Mononuclear cell (primary cell): ENCODE data around the gene UBP1. TPM values are rescaled to one million over a fixed set of nuclear protein-coding genes. Genes with fewer than 3 reads are reported as not detected.
"Not testable (repeated sequence)": the region's sequence is repeated elsewhere in the genome, so short reads cannot be mapped to it uniquely, and the experiment has no call there.

ENCODE experiments used
- H3K27me3 ChIP-seq: 2 replicates; pipeline ENCODE4 v1.6.0; 2011; ENCODE audit warnings: low read length, control low read depth; ENCODE audit not compliant: insufficient read depth
- H3K4me1 ChIP-seq: 2 replicates; pipeline ENCODE4 v1.5.1; 2011; ENCODE audit warnings: mild to moderate bottlenecking, low read length, control low read depth; ENCODE audit not compliant: insufficient read depth
- H3K4me3 ChIP-seq: 2 replicates; pipeline ENCODE4 v1.5.1; 2011; ENCODE audit warnings: mild to moderate bottlenecking, low read length, moderate library complexity
- H3K9me3 ChIP-seq: 2 replicates; pipeline ENCODE4 v1.5.1; 2011; ENCODE audit warnings: low read depth, mild to moderate bottlenecking, control low read depth, low read length
- total RNA-seq: library from RNA; depleted of rRNA; stranded (reverse); fragments of >200 nt; gene quantifications from one replicate; pipeline ENCODE4 v1.2.3, GENCODE V29; 2012

Gene UBP1
- total RNA-seq, 1 donor: 93.8 TPM

DNA sequence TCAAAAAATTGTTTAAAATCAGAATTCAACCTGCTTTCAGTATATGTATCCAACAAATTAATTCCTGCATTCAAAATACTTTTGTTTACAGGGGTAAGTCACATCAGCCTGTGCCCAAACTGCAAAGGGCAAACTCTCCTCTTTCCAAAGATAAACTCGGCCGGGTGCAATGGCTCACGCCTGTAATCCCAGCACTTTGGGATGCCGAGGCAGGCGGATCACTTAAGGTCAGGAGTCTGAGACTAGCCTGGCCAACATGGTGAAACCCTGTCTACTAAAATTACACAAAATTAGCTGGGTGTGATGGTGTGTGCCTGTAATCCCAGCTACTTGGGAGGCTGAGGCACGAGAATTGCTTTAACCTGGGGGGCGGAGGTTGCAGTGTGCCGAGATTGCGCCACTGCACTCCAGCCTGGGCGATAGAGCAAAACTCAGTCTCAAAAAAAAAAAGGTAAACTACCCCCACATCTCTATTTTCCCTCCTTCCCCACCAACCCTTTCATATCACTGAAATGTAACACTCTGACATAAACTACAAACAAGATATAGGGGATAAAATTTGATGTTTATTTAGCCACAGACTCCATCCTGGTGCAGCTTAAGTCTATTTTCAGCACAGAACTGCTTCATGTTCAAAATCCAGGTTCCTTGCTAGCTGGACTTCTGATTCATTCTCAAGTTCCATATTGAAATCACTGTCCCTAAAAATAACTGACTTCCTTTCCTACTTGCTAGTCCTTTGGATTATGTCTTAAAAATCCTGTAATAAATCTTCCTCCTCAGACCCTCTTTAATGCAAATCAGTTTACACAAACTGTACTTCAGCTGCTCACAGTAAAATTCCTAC is 15.4 kb downstream of the UBP1 start:
- H3K4me3 ChIP-seq: no peak overlapping the region
- no peaks in the 10 kb centered on the region for H3K27me3 ChIP-seq
- H3K9me3 ChIP-seq: no peaks in the 10 kb centered on the region
- peaks cover 49% of the 10 kb centered on the region for H3K4me1 ChIP-seq

- Histone ChIP-seq H3K27me3 (no peaks in the 10 kb centered on the region), H3K4me3 (no peak overlapping the region), H3K9me3 (no peaks in the 10 kb centered on the region), H3K4me1 (peaks cover 30% of the 10 kb centered on the region)
These were observed 19.2 kb downstream of the UBP1 start for GRCh38 chr3:33420966-33421365.

DNA sequence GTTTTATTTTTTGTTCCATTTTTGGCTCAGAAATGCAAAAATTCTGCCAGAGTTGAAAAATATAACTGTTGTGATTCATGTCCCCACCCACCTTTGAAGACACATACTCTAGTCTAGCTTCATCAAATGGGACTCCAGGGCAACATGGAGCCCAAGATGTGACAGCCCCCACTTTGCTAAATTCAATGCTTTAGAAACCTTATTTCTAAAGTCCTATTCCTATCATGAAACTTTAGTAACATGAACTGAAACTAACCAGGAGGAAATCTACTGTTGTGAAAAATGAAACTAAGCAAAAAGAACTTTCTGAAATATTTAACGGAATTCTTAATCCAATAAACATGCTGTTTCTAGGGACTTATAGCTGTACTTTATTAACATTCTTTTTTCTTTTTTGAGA is 20.3 kb downstream of the UBP1 start:
- no peak overlapping the region for H3K4me3 ChIP-seq
- no peaks in the 10 kb centered on the region for H3K27me3 ChIP-seq
- H3K4me1 ChIP-seq: peaks cover 24% of the 10 kb centered on the region
- H3K9me3 ChIP-seq: no peaks in the 10 kb centered on the region

DNA sequence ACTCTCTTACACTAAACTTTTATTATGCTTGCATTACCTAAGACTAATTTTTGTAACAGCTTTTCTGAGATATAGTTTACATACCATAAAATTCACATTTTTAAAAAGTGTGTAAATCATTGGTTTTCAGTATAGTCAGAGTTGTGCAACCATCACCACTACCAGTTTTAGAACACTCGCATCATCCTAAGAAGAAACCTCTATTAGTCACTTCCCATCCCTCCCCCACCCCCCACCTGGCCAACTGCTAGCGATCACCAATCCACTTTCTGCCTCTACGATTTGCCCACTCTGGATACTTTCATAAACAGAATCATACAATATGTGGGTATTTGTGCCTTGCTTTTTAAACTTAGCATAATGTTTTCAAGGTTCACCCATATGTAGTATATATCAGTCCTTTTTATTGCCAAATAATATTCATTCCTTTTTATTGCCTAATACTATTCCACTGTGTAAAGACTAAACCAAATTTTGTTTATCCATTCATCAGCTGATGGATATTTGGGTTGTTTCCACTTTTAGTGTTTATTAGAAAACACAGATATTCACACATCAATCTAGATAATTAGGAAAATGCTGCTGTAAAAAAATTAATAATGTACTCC is 23.0 kb downstream of the UBP1 start:
- Histone ChIP-seq H3K4me3 (no peak overlapping the region), H3K4me1 (peaks cover 19% of the 10 kb centered on the region), H3K27me3 (no peaks in the 10 kb centered on the region), H3K9me3 (no peaks in the 10 kb centered on the region)

DNA sequence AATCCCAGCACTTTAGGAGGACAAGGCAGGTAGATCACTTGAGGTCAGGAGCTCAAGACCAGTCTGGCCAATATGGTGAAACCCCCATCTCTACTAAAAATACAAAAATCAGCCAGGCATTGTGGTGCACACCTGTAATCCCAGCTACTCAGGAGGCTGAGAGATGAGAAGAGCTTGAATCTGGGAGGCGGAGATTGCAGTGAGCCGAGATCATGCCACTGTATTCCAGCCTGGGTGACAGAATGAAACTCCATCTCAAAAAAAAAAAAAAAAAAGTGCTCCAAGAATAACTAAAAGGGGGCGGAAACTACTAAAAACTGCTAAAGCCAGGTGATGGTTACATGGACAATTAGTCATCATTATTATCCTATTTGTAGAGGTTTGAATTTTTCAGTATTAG is 29.4 kb downstream of the UBP1 start:
- H3K4me1 ChIP-seq, H3K27me3 ChIP-seq, H3K9me3 ChIP-seq, H3K4me3 ChIP-seq: not testable (repeated sequence)

DNA sequence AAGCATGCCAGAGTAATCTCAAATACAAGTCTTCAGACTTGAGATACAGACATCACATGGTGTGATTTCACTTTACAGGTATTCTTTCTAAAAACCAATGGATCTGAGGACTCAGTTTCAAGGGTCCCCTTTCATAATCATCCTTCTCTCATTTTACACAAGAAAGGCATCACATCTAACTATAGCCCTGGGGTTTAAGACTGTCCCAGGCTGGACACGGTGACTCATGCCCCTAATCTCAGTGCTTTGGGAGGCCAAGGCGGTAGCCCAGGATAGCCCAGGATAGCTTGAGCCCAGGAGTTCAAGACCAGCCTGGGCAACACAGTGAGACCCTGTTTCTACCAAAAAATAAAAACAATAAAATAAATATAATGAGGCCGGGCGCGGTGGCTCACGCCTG is 36.4 kb downstream of the UBP1 start:
- H3K9me3 ChIP-seq: no peaks in the 10 kb centered on the region
- peaks cover 8% of the 10 kb centered on the region for H3K4me1 ChIP-seq
- no peak overlapping the region for H3K4me3 ChIP-seq
- no peaks in the 10 kb centered on the region for H3K27me3 ChIP-seq

- Histone ChIP-seq H3K4me3 (no peak overlapping the region), H3K9me3 (no peaks in the 10 kb centered on the region), H3K4me1 (peaks cover 8% of the 10 kb centered on the region), H3K27me3 (no peaks in the 10 kb centered on the region)
These were observed 37.3 kb downstream of the UBP1 start for GRCh38 chr3:33402936-33403335.

GRCh38 chr3:33401781-33402180 is 38.4 kb downstream of the UBP1 start:
- Histone ChIP-seq H3K4me1 (peaks cover 8% of the 10 kb centered on the region), H3K9me3 (no peaks in the 10 kb centered on the region), H3K4me3 (no peak overlapping the region), H3K27me3 (no peaks in the 10 kb centered on the region)

GRCh38 chr3:33398410-33398809 is 41.8 kb downstream of the UBP1 start:
- H3K4me3 ChIP-seq: no peak overlapping the region
- H3K4me1 ChIP-seq: peaks cover 8% of the 10 kb centered on the region
- H3K9me3 ChIP-seq: no peaks in the 10 kb centered on the region
- no peaks in the 10 kb centered on the region for H3K27me3 ChIP-seq

- H3K4me1 ChIP-seq: no peaks in the 10 kb centered on the region
- no peaks in the 10 kb centered on the region for H3K9me3 ChIP-seq
- no peaks in the 10 kb centered on the region for H3K27me3 ChIP-seq
- no peak overlapping the region for H3K4me3 ChIP-seq
These were observed 44.3 kb downstream of the UBP1 start for GRCh38 chr3:33395900-33396299.

- Histone ChIP-seq H3K27me3 (no peaks in the 10 kb centered on the region), H3K4me3 (no peak overlapping the region), H3K4me1 (no peaks in the 10 kb centered on the region), H3K9me3 (no peaks in the 10 kb centered on the region)
These were observed 45.7 kb downstream of the UBP1 start for GRCh38 chr3:33394403-33395054.

DNA sequence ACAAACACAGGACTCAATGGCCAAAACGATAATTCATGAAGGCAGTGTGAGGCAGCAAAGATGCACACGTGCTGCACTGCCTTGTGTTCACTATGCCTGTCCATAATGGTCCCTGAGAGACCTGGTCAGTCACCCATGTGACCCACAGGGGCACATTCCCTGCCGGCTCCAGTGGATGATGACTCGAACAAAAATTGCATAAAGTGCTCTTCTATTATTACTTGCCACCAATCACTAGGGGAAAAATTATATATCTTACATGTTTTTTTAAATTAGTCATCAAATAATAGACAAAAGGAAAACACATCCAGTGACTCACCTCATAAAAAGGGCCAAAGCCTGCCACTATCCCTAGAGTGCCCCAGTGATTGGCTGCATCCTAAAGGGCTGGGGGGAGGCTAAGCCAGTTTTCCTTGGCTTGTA is 47.5 kb downstream of the UBP1 start:
- Histone ChIP-seq H3K4me1 (no peaks in the 10 kb centered on the region), H3K27me3 (no peaks in the 10 kb centered on the region), H3K4me3 (no peak overlapping the region), H3K9me3 (no peaks in the 10 kb centered on the region)

DNA sequence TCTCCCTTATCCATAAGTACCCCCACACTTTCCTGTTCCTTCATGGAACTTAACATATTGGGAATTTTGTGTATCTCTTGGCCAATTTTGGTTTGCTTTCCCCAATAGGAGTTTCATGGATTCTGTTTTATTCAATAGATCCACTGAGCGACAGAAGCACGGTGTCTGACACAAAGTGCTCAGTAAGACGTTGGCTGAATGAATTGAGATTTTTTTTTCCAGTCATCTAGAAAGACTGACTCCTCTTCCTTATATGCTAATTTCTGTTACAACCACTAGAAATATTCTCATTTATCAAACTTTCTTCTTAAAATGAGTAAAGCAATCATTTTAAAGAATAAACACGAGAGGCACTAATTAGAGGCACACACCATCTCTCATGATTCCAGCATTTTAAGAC is 48.1 kb downstream of the UBP1 start:
- H3K9me3 ChIP-seq: no peaks in the 10 kb centered on the region
- no peaks in the 10 kb centered on the region for H3K27me3 ChIP-seq
- no peak overlapping the region for H3K4me3 ChIP-seq
- no peaks in the 10 kb centered on the region for H3K4me1 ChIP-seq

DNA sequence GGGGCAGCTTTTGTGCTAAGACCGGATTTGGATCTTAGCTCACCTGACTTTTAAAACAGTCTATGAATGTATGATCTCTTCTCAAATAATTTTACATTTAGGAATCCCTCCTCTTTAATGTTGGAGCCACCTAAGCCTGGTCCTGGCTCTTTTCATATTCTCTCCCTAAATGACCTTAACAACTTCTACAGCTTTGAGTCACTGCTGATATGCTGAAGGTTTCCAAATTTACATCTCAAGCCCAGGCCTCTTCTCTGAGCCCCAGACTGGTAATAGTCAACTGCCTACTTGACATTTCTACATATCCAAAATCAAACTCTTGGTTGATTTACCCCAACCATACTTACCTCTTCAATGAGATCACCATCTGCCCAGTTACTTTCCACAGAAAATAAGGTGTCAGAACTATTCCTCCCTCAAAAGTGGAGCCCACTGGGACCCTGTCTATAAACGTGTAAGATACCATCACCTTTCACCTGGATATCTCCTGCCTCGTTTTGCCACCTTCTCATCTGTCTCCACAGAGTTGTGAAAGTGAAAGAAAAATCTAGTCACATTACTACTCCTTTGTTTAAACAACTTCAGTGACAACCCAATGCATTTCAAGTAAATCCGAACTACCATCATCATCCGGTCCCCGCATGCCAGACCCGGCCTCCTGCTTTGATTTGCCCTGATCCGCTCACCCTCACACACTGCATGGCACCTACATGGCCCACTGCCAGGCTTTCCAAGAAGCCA is 48.8 kb downstream of the UBP1 start:
- no peak overlapping the region for H3K4me3 ChIP-seq
- H3K4me1 ChIP-seq: no peaks in the 10 kb centered on the region
- no peaks in the 10 kb centered on the region for H3K27me3 ChIP-seq
- no peaks in the 10 kb centered on the region for H3K9me3 ChIP-seq

DNA sequence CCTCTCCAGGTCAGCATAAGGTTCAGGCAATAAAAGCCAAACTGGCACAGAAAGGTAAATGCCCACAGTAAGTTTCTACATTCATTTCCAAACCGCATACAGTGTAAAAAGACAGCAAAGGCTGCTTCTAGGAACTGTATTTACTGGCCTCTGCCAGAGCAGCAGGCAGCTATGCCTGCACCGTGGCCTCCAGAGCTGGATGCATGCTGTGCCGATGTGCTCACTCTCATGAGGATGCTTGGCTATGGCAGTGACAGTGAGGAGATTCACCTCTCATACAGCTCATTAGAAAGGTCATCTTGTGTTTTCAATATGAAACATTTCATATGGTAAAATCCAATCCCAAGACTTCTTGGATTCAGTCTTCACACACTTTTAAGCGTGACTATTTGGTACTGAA is 50.3 kb downstream of the UBP1 start:
- H3K27me3 ChIP-seq: no peaks in the 10 kb centered on the region
- no peaks in the 10 kb centered on the region for H3K9me3 ChIP-seq
- H3K4me3 ChIP-seq: no peak overlapping the region
- H3K4me1 ChIP-seq: peaks cover 4% of the 10 kb centered on the region
